KMS-11 (cell line): ENCODE data around the gene PGGT1B.
A peak's percentile ranks its signal among the peaks of the same experiment; 100 is the strongest.

Experiments used
- H2AFZ ChIP-seq: fragments of 200-600 bp; sonication (generic); 2 replicates; pipeline ENCODE4 v1.6.1; 2016; ENCODE audit warnings: antibody characterized with exemption, mixed run types, low read depth
- H3K27ac ChIP-seq: fragments of 200-600 bp; sonication (generic); 2 replicates; pipeline ENCODE4 v1.6.1; 2016; ENCODE audit warnings: mild to moderate bottlenecking, mixed run types
- H3K27me3 ChIP-seq: fragments of 200-600 bp; sonication (generic); 2 replicates; pipeline ENCODE4 v1.6.1; 2017; ENCODE audit warnings: mild to moderate bottlenecking, low read depth, mixed run types, moderate library complexity; ENCODE audit not compliant: insufficient read depth
- H3K36me3 ChIP-seq: fragments of 200-600 bp; sonication (generic); 2 replicates; pipeline ENCODE4 v1.6.1; 2017; ENCODE audit warnings: mild to moderate bottlenecking, mixed run types; ENCODE audit not compliant: insufficient read depth
- H3K4me1 ChIP-seq: fragments of 200-600 bp; sonication (generic); 2 replicates; pipeline ENCODE4 v1.6.1; 2016; ENCODE audit warnings: mild to moderate bottlenecking, low read depth, mixed run types; ENCODE audit not compliant: poor library complexity, severe bottlenecking
- H3K4me2 ChIP-seq: fragments of 200-600 bp; sonication (generic); 2 replicates; pipeline ENCODE4 v1.7.0; 2016; ENCODE audit warnings: mild to moderate bottlenecking, mixed run types
- H3K4me3 ChIP-seq: fragments of 200-600 bp; sonication (generic); IDR thresholded peaks from 2 replicates; pipeline ENCODE4 v1.6.1; 2017; ENCODE audit warnings: low read depth, low read length, mixed read lengths; ENCODE audit not compliant: insufficient read depth
- H3K79me2 ChIP-seq: fragments of 200-600 bp; sonication (generic); 2 replicates; pipeline ENCODE4 v1.6.1; 2016; ENCODE audit warnings: low read depth, mixed run types; ENCODE audit not compliant: insufficient read depth
- H3K9ac ChIP-seq: fragments of 200-600 bp; sonication (generic); 2 replicates; pipeline ENCODE4 v1.6.1; 2016; ENCODE audit warnings: mild to moderate bottlenecking, mixed run types
- H4K20me1 ChIP-seq: fragments of 200-600 bp; sonication (generic); 2 replicates; pipeline ENCODE4 v1.6.1; 2016; ENCODE audit warnings: mild to moderate bottlenecking, mixed run types; ENCODE audit not compliant: insufficient read depth
- TF ChIP-seq, protein P1 (sequence below): fragments of 200-600 bp; sonication (generic); conservative IDR thresholded peaks from 2 replicates; pipeline ENCODE4 v1.6.1; 2017; ENCODE audit warnings: low read depth, mild to moderate bottlenecking, antibody characterized with exemption, low read length, moderate library complexity, mixed read lengths

PGGT1B gene

DNA sequence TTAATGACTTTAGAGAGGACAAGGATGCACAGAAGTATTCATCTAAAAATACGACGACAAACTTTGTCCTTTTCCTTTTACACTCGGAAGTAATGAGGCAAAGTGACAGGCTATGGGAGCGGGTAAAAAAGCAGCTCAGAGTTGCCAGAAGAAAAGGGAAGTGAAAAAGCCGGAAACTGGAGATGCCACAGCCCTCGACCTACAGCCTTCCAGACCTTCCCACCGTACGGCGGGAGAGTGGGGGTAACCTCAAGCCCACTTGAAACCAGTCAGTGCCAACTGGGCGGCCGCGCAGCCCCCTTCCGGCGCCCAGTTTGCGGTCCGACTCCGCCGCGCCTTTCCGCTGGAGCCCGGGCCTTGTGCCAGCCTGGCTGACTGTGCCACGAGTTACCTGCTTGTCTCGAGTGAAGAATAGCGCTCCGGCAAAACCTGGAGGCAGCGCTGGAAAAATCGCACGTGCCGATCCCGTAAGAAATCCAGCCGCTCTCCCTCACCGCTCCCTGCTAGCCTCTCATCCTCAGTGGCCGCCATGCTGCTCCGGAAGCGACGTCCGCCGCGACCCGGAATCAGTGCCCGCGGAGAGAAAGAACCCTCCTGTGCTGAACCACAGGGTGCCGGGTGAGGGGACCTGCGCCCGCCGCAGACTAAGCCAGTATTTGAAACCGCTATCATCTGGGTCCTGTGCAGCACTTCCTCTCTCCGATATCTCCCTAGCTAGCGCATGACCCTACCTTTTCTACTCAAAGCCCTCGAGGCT lies at the start of gene PGGT1B:
TSS of gene PGGT1B (minus strand) at position 557 of the 757 bp plus-strand sequence. CDS start at position 531, 26 bp downstream.
- no peaks in the 10 kb centered on the region for H4K20me1 ChIP-seq
- peak within 1 kb of the TSS; percentile 78 for H3K27ac ChIP-seq
- no peak within 1 kb of the TSS for H3K4me3 ChIP-seq
- peak within 1 kb of the TSS; percentile 65 for H3K4me2 ChIP-seq
- H2AFZ ChIP-seq: peak within 1 kb of the TSS; percentile 95
- peaks cover 10% of the 10 kb centered on the region for H3K4me1 ChIP-seq
- TF ChIP-seq, protein P1, sequence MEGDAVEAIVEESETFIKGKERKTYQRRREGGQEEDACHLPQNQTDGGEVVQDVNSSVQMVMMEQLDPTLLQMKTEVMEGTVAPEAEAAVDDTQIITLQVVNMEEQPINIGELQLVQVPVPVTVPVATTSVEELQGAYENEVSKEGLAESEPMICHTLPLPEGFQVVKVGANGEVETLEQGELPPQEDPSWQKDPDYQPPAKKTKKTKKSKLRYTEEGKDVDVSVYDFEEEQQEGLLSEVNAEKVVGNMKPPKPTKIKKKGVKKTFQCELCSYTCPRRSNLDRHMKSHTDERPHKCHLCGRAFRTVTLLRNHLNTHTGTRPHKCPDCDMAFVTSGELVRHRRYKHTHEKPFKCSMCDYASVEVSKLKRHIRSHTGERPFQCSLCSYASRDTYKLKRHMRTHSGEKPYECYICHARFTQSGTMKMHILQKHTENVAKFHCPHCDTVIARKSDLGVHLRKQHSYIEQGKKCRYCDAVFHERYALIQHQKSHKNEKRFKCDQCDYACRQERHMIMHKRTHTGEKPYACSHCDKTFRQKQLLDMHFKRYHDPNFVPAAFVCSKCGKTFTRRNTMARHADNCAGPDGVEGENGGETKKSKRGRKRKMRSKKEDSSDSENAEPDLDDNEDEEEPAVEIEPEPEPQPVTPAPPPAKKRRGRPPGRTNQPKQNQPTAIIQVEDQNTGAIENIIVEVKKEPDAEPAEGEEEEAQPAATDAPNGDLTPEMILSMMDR: no peak
- H3K79me2 ChIP-seq: peaks cover 38% of the 10 kb centered on the region
- no peaks in the 10 kb centered on the region for H3K27me3 ChIP-seq
- peak within 1 kb of the TSS; percentile 95 for H3K9ac ChIP-seq
- H3K36me3 ChIP-seq: no peaks in the 10 kb centered on the region

DNA sequence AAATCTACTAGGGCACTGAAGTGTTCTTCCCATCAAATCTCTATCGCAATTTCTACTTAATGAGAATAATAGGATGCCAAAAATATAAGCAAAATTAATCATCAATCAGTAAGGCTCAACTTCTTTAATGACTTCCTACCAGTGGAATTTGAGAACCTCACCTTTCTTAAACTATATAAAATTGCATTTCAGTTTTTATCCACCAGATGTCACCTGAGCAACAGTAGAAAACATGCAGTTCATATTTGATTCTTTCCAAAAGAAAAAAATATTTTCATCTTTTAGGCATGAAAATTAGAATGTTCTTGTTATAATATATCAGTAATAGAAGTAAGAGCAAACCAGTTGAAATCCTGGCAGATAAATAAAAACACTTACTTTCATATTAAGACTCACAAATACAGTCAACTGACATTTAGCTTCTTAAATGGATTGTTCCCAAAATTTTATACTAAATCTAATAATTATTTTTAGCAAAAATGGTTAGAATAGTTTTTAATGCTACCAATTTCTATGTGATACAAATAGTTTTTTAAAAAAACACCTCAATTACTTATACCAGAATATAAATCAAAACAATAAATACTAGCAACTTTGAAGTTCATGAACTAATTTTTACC lies 47.2 kb upstream of the PGGT1B start:
- Histone ChIP-seq H3K4me2 (no peak overlapping the region), H3K27ac (no peak overlapping the region), H2AFZ (no peak overlapping the region), H3K79me2 (no peaks in the 10 kb centered on the region), H3K9ac (no peak overlapping the region), H3K36me3 (no peaks in the 10 kb centered on the region), H3K4me1 (no peaks in the 10 kb centered on the region), H3K27me3 (no peaks in the 10 kb centered on the region), H4K20me1 (no peaks in the 10 kb centered on the region), H3K4me3 (no peak overlapping the region)
- TF ChIP-seq, protein P1: peak; percentile 80

DNA sequence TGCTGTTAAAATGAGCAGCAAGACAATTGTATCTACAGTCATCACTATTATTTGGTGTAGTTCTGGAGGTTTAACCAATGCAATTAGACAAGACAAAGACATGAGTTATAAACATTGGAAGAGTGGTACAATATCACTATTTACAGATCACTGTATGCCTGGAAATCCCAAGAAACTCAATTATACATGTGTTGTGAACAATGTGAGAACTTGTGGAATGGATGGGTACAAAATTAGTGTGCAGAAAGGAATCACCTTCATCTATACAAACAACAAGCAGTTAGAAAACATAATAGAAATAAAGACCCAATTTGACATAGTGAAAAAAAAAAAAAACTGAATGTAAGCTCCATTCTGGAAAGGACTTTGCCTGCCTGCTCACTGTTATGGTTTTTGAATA lies 46.1 kb upstream of the PGGT1B start:
- Histone ChIP-seq H3K27ac (no peak overlapping the region), H3K9ac (no peak overlapping the region), H2AFZ (no peak overlapping the region), H3K4me3 (no peak overlapping the region), H3K27me3 (no peaks in the 10 kb centered on the region), H3K79me2 (no peaks in the 10 kb centered on the region), H3K4me1 (no peaks in the 10 kb centered on the region), H3K4me2 (no peak overlapping the region), H4K20me1 (no peaks in the 10 kb centered on the region), H3K36me3 (no peaks in the 10 kb centered on the region)
- TF ChIP-seq, protein P1: no peak

DNA sequence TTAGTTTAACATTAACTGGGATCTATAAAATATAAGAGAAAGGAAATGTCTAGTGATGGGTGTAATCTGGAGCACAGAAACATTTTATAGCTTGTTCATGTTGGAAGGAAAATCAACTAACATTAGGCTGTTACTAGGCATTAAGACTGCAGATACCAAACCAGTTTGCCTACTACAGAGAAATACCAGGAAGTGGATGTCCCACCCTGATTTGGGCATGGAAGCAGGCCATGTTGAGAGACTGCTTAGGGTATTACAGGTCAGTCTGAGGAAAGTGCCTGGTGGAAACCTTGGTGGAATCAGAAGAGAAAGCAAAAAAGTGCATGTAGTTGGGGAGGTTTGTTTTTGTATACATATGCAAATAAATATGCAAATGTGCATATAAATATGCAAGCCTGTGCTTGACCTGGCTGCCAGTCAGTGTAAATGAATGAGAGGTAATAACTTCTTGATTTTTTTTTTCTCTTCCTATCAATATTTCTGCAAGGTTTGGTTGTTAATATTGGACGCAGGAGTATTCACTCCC lies 43.4 kb upstream of the PGGT1B start:
- Histone ChIP-seq H3K4me2 (no peak overlapping the region), H3K9ac (no peak overlapping the region), H3K4me1 (no peaks in the 10 kb centered on the region), H2AFZ (no peak overlapping the region), H3K4me3 (no peak overlapping the region), H3K79me2 (no peaks in the 10 kb centered on the region), H4K20me1 (no peaks in the 10 kb centered on the region), H3K27ac (no peak overlapping the region), H3K36me3 (no peaks in the 10 kb centered on the region), H3K27me3 (no peaks in the 10 kb centered on the region)
- TF ChIP-seq, protein P1: no peak
